Measurements from ENCODE around the gene CACTIN. TPM values are rescaled to one million over a fixed set of nuclear protein-coding genes. Genes with fewer than 3 reads are reported as not detected.

CACTIN gene
- total and polyA plus RNA-seq, 7 experiments from 2014 or later, result 9.5 to 46.7 (median 35.9) TPM

- no peaks in the 10 kb centered on the region for H3K27me3 ChIP-seq (ENCODE audit: control insufficient read depth in 2 of 2, insufficient read depth in 2 of 2, low read length in 2 of 2)
- H3K4me3 ChIP-seq (ENCODE audit: low read length), result no peak overlapping the region
- H3K36me3 Mint-ChIP-seq, result peaks cover 6 to 30% (median 9%) of the 10 kb centered on the region in 5 donors
- no peaks in the 10 kb centered on the region for H3K27me3 Mint-ChIP-seq
- peaks cover 0 to 7% of the 10 kb centered on the region in 2 donors for H3K4me1 ChIP-seq (ENCODE audit: control insufficient read depth in 2 of 2, insufficient read depth in 2 of 2, low read length in 2 of 2)
- intact Hi-C loops (cut with micrococcal nuclease), result no loop called here
- ChIA-PET CTCF (interaction anchor here (1.3 kb wide), 2 partner anchors 9 to 43 kb away, joined by 3 read pairs; no protein-coding TSS in a partner anchor), POLR2A (interaction anchor here (0.6 kb wide), 1 partner anchor 9 kb away, joined by 3 read pairs; no protein-coding TSS in a partner anchor)
- peaks cover 0 to 7% (median 3%) of the 10 kb centered on the region in 7 donors for H3K4me1 Mint-ChIP-seq
- no peak for ATAC-seq
- no peak overlapping the region for H3K27ac ChIP-seq (ENCODE audit: low read depth, low read length)
- no peak overlapping the region for H3K4me3 Mint-ChIP-seq
- no peak for DNase-seq
- peak overlapping the region in 1 of 9 donors; percentile 32 for H3K27ac Mint-ChIP-seq
- no peaks in the 10 kb centered on the region for H3K9me3 Mint-ChIP-seq
- peaks cover 0 to 75% (median 5%) of the 10 kb centered on the region in 3 experiments for H3K36me3 ChIP-seq (ENCODE audit: control insufficient read depth in 2 of 3, insufficient read depth in 3 of 3, low read length in 3 of 3)
- H3K9me3 ChIP-seq (ENCODE audit: control insufficient read depth in 2 of 3, low read length in 3 of 3), result no peaks in the 10 kb centered on the region
Measured at GRCh38 chr19:3661284-3662238, 35.0 kb upstream of the CACTIN start.

- H3K36me3 ChIP-seq (ENCODE audit: control insufficient read depth in 2 of 3, insufficient read depth in 3 of 3, low read length in 3 of 3), result peaks cover 0 to 84% (median 5%) of the 10 kb centered on the region in 3 experiments
- intact Hi-C loops (cut with micrococcal nuclease), result no loop called here
- peaks cover 4 to 30% (median 6%) of the 10 kb centered on the region in 5 donors for H3K36me3 Mint-ChIP-seq
- H3K4me3 Mint-ChIP-seq, result no peak overlapping the region
- ATAC-seq (no peak), DNase-seq (no peak)
- no peaks in the 10 kb centered on the region for H3K9me3 Mint-ChIP-seq
- ChIA-PET CTCF (interaction anchor here (1.3 kb wide), 2 partner anchors 8 to 44 kb away, joined by 3 read pairs; no protein-coding TSS in a partner anchor), POLR2A (no interaction called here)
- no peak overlapping the region for H3K27ac ChIP-seq (ENCODE audit: low read depth, low read length)
- H3K27ac Mint-ChIP-seq, result no peak overlapping the region
- no peak overlapping the region for H3K4me3 ChIP-seq (ENCODE audit: low read length)
- H3K9me3 ChIP-seq (ENCODE audit: control insufficient read depth in 2 of 3, low read length in 3 of 3), result no peaks in the 10 kb centered on the region
- no peaks in the 10 kb centered on the region for H3K27me3 Mint-ChIP-seq
- no peaks in the 10 kb centered on the region for H3K27me3 ChIP-seq (ENCODE audit: control insufficient read depth in 2 of 2, insufficient read depth in 2 of 2, low read length in 2 of 2)
- H3K4me1 Mint-ChIP-seq, result no peaks in the 10 kb centered on the region
- H3K4me1 ChIP-seq (ENCODE audit: control insufficient read depth in 2 of 2, insufficient read depth in 2 of 2, low read length in 2 of 2), result peaks cover 0 to 1% of the 10 kb centered on the region in 2 donors
Measured at GRCh38 chr19:3660493-3661219, 34.1 kb upstream of the CACTIN start.

- CTCF ChIA-PET, result no interaction called here
- POLR2A ChIA-PET, result no interaction called here
- no peaks in the 10 kb centered on the region for H3K9me3 ChIP-seq (ENCODE audit: control insufficient read depth in 2 of 3, low read length in 3 of 3)
- H3K27me3 ChIP-seq (ENCODE audit: control insufficient read depth in 2 of 2, insufficient read depth in 2 of 2, low read length in 2 of 2), result no peaks in the 10 kb centered on the region
- no peak for ATAC-seq
- no peak overlapping the region for H3K27ac ChIP-seq (ENCODE audit: low read depth, low read length)
- peaks cover 0 to 82% (median 5%) of the 10 kb centered on the region in 3 experiments for H3K36me3 ChIP-seq (ENCODE audit: control insufficient read depth in 2 of 3, insufficient read depth in 3 of 3, low read length in 3 of 3)
- no peak overlapping the region for H3K4me3 ChIP-seq (ENCODE audit: low read length)
- H3K4me1 Mint-ChIP-seq, result no peaks in the 10 kb centered on the region
- H3K9me3 Mint-ChIP-seq, result no peaks in the 10 kb centered on the region
- H3K4me1 ChIP-seq (ENCODE audit: control insufficient read depth in 2 of 2, insufficient read depth in 2 of 2, low read length in 2 of 2), result no peaks in the 10 kb centered on the region
- no peak for DNase-seq
- no peak overlapping the region for H3K27ac Mint-ChIP-seq
- H3K4me3 Mint-ChIP-seq, result no peak overlapping the region
- no peaks in the 10 kb centered on the region for H3K27me3 Mint-ChIP-seq
- intact Hi-C loops (cut with micrococcal nuclease), result no loop called here
- peaks cover 4 to 30% (median 6%) of the 10 kb centered on the region in 5 donors for H3K36me3 Mint-ChIP-seq
Measured at GRCh38 chr19:3659746-3660112, 33.1 kb upstream of the CACTIN start.

- no peaks in the 10 kb centered on the region for H3K9me3 ChIP-seq (ENCODE audit: control insufficient read depth in 2 of 3, low read length in 3 of 3)
- H3K27ac ChIP-seq (ENCODE audit: low read depth, low read length), result no peak overlapping the region
- ATAC-seq, result no peak
- Mint-ChIP-seq H3K27ac (no peak overlapping the region), H3K9me3 (no peaks in the 10 kb centered on the region), H3K36me3 (peaks cover 4 to 30% (median 6%) of the 10 kb centered on the region in 5 donors), H3K4me3 (no peak overlapping the region), H3K27me3 (no peaks in the 10 kb centered on the region), H3K4me1 (no peaks in the 10 kb centered on the region)
- intact Hi-C loops (cut with micrococcal nuclease), result no loop called here
- DNase-seq, result no peak
- ChIA-PET POLR2A (no interaction called here), CTCF (interaction anchor here (0.7 kb wide), 1 partner anchor 35 kb away, joined by 3 read pairs; no protein-coding TSS in a partner anchor)
- no peaks in the 10 kb centered on the region for H3K27me3 ChIP-seq (ENCODE audit: control insufficient read depth in 2 of 2, insufficient read depth in 2 of 2, low read length in 2 of 2)
- H3K36me3 ChIP-seq (ENCODE audit: control insufficient read depth in 2 of 3, insufficient read depth in 3 of 3, low read length in 3 of 3), result peaks cover 0 to 75% (median 3%) of the 10 kb centered on the region in 3 experiments
- no peak overlapping the region for H3K4me3 ChIP-seq (ENCODE audit: low read length)
- no peaks in the 10 kb centered on the region for H3K4me1 ChIP-seq (ENCODE audit: control insufficient read depth in 2 of 2, insufficient read depth in 2 of 2, low read length in 2 of 2)
Measured at GRCh38 chr19:3658870-3659745, 32.5 kb upstream of the CACTIN start.

GRCh38 chr19:3658004-3658869, 31.6 kb upstream of the CACTIN start:
- no peaks in the 10 kb centered on the region for H3K4me1 ChIP-seq (ENCODE audit: control insufficient read depth in 2 of 2, insufficient read depth in 2 of 2, low read length in 2 of 2)
- DNase-seq (no peak), ATAC-seq (no peak)
- CTCF ChIA-PET, result interaction anchor here (0.6 to 0.7 kb wide), 2 partner anchors 36 to 60 kb away, joined by 3 read pairs; no protein-coding TSS in a partner anchor
- POLR2A ChIA-PET, result no interaction called here
- no peaks in the 10 kb centered on the region for H3K27me3 ChIP-seq (ENCODE audit: control insufficient read depth in 2 of 2, insufficient read depth in 2 of 2, low read length in 2 of 2)
- intact Hi-C loops (cut with micrococcal nuclease), result no loop called here
- Mint-ChIP-seq H3K27ac (no peak overlapping the region), H3K4me3 (no peak overlapping the region), H3K9me3 (no peaks in the 10 kb centered on the region), H3K27me3 (no peaks in the 10 kb centered on the region), H3K36me3 (peaks cover 4 to 28% (median 6%) of the 10 kb centered on the region in 5 donors), H3K4me1 (no peaks in the 10 kb centered on the region)
- H3K36me3 ChIP-seq (ENCODE audit: control insufficient read depth in 2 of 3, insufficient read depth in 3 of 3, low read length in 3 of 3), result peaks cover 0 to 72% (median 3%) of the 10 kb centered on the region in 3 experiments
- H3K9me3 ChIP-seq (ENCODE audit: control insufficient read depth in 2 of 3, low read length in 3 of 3), result no peaks in the 10 kb centered on the region
- H3K27ac ChIP-seq (ENCODE audit: low read depth, low read length), result no peak overlapping the region
- H3K4me3 ChIP-seq (ENCODE audit: low read length), result no peak overlapping the region

Measured in naive thymus-derived CD4-positive, alpha-beta T cell (primary cell).